C4-2B (cell line): ENCODE results near the gene CAMLG.
"Not testable (repeated sequence)": the region's sequence is repeated elsewhere in the genome, so short reads cannot be mapped to it uniquely, and the experiment has no call there.

Experiments
- H3K27ac ChIP-seq: fragments of 450-650 bp; 2 replicates; pipeline ENCODE4 v1.5.1; 2017
- CTCF ChIP-seq: fragments of 450-650 bp; conservative IDR thresholded peaks from 2 replicates; pipeline ENCODE4 v1.5.1; 2017; ENCODE audit warnings: mild to moderate bottlenecking
- ZFX ChIP-seq: fragments of 450-650 bp; IDR thresholded peaks from 2 replicates; pipeline ENCODE4 v1.6.1; 2017

Gene CAMLG

GRCh38 chr5:134738133-134738962, at the start of gene CAMLG:
TSS of gene CAMLG (plus strand) at chr5:134738548. CDS start at chr5:134738621, 73 bp downstream.
- TF ChIP-seq CTCF (no peak), ZFX (peak; percentile 69)
- H3K27ac ChIP-seq: peak within 1 kb of the TSS; percentile 75

DNA sequence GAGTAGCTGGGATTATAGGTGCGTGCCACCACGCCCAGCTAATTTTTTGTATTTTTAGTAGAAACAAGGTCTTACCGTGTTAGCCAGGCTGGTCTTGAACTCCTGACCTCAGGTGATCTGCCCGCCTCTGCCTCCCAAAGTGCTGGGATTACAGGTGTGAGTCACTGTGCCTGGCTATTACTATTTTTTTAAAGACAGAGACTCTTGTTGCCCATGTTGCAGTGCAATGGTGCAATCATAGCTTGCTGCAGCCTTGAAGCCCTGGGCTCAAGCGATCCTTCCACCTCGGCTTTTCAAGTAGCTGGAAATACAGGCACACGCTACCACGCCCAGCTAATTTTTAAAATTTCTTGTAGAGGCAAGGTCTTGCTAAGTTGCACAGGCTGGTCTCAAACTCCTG, 48.2 kb upstream of the CAMLG start:
- not testable (repeated sequence) for H3K27ac ChIP-seq

DNA sequence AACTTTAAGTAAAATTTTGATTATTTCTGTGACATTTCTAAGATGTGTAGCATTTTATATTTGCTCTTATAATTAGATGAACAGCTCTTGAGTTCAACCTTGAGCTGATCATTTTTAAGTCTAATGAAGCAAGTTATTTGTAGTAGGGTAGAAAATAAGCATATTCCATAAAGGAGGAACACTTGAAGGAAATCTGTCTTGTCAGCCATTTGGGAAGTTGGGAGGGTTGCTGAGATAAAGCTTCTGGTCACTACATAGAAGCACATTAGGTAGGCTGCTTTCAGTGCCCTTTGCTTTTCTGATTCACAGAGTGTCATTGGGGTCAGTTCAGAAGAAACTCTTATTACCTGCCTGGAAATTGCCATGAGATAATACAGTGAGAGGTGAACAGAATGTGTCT, 45.6 kb upstream of the CAMLG start:
- H3K27ac ChIP-seq: no peak overlapping the region
- TF ChIP-seq ZFX (no peak), CTCF (no peak)

- TF ChIP-seq ZFX (no peak), CTCF (no peak)
- H3K27ac ChIP-seq: no peak overlapping the region
Observed at GRCh38 chr5:134708301-134708700, 30.0 kb upstream of the CAMLG start.

GRCh38 chr5:134714120-134714519, 24.2 kb upstream of the CAMLG start:
- no peak overlapping the region for H3K27ac ChIP-seq
- TF ChIP-seq ZFX (no peak), CTCF (no peak)

GRCh38 chr5:134714541-134714940, 23.8 kb upstream of the CAMLG start:
- no peak for TF ChIP-seq CTCF
- no peak for TF ChIP-seq ZFX
- no peak overlapping the region for H3K27ac ChIP-seq

DNA sequence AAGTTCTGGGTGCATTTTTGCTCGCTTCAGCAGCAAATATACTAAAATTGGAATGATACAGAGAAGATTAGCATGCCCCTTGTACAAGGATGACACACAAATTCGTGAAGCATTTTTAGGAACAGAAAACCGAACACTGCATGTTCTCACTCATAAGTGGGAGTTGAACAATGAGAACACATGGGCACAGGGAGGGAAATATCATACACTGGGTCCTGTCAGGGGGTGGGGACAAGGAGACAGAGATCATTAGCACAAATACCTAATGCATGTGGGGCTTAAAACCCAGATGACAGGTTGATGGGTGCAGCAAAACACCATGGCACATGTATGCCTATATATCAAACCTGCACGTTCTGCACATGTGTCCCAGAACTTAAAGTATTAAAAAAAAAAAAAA, 22.9 kb upstream of the CAMLG start:
- H3K27ac ChIP-seq: not testable (repeated sequence)

DNA sequence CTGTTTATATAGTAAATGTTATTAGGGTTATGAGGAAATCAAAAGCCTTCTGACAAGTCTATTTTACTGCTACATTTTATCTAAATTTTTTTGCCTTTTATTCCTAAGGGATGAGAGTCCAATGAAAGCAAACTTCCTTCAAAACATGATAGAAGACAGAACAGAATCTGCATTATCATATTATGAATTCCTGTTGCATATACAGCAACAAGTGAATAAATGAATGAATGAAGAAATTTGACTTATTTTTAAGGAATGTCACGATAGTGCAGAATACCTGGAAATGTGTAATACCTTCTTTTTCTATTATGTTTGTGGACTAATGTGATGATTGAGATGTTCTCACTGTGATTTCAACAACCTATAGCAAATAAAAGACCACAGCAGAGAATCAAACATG, 13.5 kb upstream of the CAMLG start:
- TF ChIP-seq ZFX: no peak
- no peak for TF ChIP-seq CTCF

More for the DNA sequence above, 13.5 kb upstream of the CAMLG start:
- H3K27ac ChIP-seq: no peak overlapping the region
